Ammon's horn (tissue), 1 donor: ENCODE measurements around the gene BRD1.
"Not testable (repeated sequence)": the region's sequence is repeated elsewhere in the genome, so short reads cannot be mapped to it uniquely, and the experiment has no call there.

Experiments
- DNase-seq: peaks from one replicate; pipeline ENCODE4 v3.0.0-alpha.2; 2016; ENCODE audit warnings: low spot score

The BRD1 gene

GRCh38 chr22:49768951-49769690 is 58.6 kb downstream of the BRD1 start:
- no peak for DNase-seq

DNA sequence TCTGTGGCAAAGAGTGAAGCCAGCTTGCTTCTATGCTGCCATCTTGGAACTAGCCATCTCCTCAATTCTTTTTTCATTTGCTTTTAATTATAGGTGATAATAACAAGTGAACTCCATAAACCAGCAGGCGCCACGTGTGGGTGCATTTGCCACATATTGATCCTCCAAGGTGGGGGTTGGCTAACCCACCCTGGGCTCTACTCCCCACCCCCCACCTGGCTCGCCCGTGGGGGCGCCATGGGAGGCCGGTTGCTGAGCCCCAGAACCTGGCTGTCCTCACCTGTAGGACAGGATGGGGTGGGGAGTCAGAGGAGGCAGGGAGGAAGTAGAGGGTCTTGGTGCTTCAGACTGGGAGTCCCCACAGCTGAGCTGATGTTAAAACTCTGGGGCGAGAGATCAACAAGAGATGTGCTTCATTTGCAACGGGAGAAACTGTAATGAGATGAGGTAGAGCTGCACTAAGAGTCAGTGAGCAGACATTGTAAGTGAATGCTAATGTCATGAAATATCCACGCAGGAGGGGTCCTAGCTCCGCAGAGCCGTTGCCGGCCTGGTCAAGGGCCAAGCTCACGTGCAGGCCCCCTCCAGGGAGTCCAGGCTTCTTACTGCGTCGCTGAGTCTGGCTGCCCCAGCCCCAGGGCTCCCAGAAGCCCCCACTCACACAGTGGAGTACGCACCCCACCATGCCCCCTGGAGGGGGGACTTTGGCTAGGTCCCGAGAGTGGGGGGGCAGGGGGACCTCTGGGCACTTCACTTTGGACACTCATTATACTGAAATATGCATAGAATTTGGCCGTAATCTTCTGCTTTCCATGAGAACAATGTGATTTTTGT is 59.4 kb downstream of the BRD1 start:
- DNase-seq, result no peak

- no peak for DNase-seq
Measured at GRCh38 chr22:49767355-49768062, 60.2 kb downstream of the BRD1 start.

- DNase-seq, result no peak
Measured at GRCh38 chr22:49765951-49766350, 61.7 kb downstream of the BRD1 start.

GRCh38 chr22:49765091-49765771 is 62.4 kb downstream of the BRD1 start:
- no peak for DNase-seq

- DNase-seq, result no peak
Measured at GRCh38 chr22:49764127-49764581, 63.5 kb downstream of the BRD1 start.

GRCh38 chr22:49763696-49764095 is 64.0 kb downstream of the BRD1 start:
- DNase-seq, result no peak

DNA sequence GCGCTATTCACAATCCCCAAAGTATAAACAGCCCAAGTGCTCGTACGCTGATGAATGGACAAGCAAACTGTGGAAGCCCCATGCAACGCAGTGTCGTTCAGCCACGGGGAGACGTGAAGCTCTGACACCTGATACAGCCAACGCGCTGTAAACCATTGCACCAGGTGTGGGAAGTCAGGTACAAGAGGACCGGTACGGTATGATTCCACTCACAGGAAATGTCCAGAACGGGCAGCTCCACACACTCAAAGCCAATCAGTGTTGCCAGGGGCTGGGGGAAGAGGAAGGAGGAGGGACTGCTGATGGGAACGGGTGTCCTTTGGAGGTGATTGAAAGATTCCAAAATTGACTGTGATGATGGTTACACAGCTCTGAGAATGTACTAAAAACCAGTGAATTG is 64.5 kb downstream of the BRD1 start:
- no peak for DNase-seq

DNA sequence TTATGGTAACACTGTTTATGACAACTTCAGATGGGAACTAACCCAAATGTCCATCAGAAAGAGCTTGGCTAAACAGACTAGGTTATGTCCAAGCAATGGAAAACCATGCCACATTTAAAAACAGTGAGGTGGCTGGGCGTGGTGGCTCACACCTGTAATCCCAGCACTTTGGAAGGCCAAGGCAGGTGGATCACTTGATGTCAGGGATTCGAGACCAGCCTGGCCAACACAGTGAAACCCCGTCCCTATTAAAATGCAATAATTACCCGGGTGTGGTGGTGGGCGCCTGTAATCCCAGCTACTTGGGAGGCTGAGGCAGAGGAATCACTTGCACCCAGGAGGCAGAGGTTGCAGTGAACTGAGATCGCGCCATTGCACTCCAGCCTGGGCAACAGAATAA is 65.1 kb downstream of the BRD1 start:
- DNase-seq, result not testable (repeated sequence)

GRCh38 chr22:49761836-49762235 is 65.8 kb downstream of the BRD1 start:
- no peak for DNase-seq

DNA sequence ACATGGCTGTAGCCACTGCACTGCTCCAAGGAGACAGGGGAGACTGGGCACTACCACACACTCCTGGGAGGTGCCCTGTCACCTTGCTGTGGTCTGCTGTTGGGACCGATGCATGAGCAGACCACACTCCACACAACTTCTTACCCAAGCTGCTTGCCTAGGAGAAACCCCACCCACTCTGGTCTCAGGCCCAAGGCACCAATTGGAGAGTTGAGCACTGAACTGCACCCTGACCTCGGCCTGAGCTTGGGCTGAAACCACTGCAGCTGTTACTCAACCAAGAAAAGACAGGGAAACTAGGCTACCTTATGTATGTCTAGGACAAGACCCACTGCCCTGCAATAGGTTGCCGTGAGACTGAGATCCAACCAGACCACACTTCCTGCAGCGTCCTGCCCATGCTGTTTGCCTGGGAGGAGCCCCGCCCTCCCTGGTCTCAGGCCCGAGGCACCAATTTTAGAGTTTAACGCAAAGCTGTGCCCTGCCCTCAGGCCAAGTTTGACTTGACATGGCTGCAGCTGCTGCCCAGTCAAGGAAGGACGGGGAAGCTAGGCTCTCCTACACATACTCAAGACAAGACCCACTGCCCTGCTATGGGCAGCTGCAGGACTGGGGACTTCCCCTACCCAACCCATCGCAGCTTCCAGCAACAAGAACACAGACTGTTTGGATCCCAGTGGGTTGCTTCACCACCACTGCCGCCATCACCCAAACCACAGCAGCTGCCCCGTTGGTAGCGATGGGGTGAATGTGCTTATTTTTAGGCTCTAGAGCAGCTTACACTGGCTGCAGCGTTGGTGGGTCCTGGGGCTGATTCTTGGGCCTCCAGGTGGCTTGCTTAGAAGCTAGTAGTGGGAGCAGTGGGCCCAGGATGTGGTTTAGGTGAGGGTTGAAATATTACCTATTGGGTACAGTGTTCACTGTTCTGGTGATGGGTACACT is 66.8 kb downstream of the BRD1 start:
- no peak for DNase-seq

DNA sequence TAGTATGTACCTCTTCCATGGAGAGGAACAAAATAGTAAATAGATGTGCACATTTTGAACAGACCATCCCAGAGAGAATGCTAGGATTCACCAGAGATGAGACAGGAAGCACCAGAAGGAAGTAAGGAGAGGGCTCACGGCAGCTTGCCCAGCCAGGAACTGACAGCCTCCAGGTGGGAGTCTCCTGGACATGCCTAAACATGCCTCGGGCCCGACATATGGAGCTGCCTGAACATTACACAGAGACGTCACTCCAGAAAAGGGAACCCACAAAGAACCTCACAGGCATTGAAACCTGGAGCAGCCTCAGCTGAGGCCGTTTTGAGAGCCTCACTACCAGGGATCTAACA is 67.4 kb downstream of the BRD1 start:
- DNase-seq, result no peak

- DNase-seq, result no peak
Measured at GRCh38 chr22:49756676-49757075, 71.0 kb downstream of the BRD1 start.

- no peak for DNase-seq
Measured at GRCh38 chr22:49756201-49756600, 71.5 kb downstream of the BRD1 start.

DNA sequence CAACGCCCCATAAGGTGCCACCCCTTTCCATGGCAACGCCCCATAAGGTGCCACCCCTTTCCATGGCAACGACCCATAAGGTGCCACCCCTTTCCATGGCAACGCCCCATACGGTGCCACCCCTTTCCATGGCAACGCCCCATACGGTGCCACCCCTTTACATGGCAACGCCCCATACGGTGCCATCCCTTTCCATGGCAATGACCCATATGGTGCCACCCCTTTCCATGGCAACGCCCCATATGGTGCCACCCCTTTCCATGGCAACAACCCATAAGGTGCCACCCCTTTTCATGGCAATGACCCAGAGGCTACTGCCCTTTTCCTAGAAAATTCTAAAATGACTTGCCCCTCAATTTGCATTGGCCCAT is 72.1 kb downstream of the BRD1 start:
- no peak for DNase-seq

GRCh38 chr22:49754696-49755630 is 72.7 kb downstream of the BRD1 start:
- DNase-seq, result no peak

- DNase-seq, result no peak
Measured at GRCh38 chr22:49753961-49754695, 73.5 kb downstream of the BRD1 start.

GRCh38 chr22:49753276-49753890 is 74.3 kb downstream of the BRD1 start:
- no peak for DNase-seq

DNA sequence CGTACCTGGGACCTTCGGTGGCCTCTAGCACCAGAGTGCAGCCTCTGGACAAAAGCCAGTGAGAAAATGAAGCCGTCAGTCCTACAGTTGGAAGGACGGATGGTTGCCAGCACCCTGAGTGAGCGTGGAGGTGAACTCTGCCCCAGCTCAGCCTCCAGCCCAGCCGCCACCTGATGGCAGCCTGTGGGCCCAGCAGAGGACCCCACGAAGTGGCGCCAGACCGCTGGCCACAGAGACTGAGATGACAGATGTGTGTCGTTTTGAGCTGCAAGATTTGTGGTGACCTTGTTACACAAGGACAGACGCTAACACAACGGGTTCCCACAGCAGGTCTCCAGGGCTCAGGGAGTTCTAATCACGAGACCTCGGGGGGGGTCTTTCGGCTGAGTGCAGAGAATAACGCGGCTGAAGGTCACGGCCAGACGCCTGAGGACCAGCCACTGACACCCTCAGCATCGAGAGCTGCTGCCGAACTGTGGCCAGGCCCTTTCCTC is 75.0 kb downstream of the BRD1 start:
- no peak for DNase-seq
